Ectodermal cell (in vitro differentiated cells): ENCODE measurements around the gene SMAD4.
"Not testable (repeated sequence)": the region's sequence is repeated elsewhere in the genome, so short reads cannot be mapped to it uniquely, and the experiment has no call there.

Source experiments
- H3K27ac ChIP-seq: 2 replicates; pipeline ENCODE4 v1.7.0; 2013; ENCODE audit warnings: mild to moderate bottlenecking, low read depth, low read length; ENCODE audit not compliant: insufficient read depth, poor library complexity, severe bottlenecking
- H3K27me3 ChIP-seq: 2 replicates; pipeline ENCODE4 v1.7.0; 2013; ENCODE audit warnings: mild to moderate bottlenecking, low read length; ENCODE audit not compliant: insufficient read depth, control insufficient read depth, poor library complexity, severe bottlenecking
- H3K36me3 ChIP-seq: one replicate; pipeline ENCODE4 v1.7.0; 2013; ENCODE audit warnings: low read length; ENCODE audit not compliant: control insufficient read depth, insufficient read depth
- H3K4me1 ChIP-seq: one replicate; pipeline ENCODE4 v1.7.0; 2013; ENCODE audit warnings: low read length; ENCODE audit not compliant: control insufficient read depth, insufficient read depth
- H3K4me3 ChIP-seq: 2 replicates; pipeline ENCODE4 v1.7.0; 2013; ENCODE audit warnings: low read depth, low read length, control low read depth; ENCODE audit not compliant: insufficient read depth
- H3K9me3 ChIP-seq: 2 replicates; pipeline ENCODE4 v1.7.0; 2013; ENCODE audit warnings: mild to moderate bottlenecking, low read length, moderate library complexity; ENCODE audit not compliant: control insufficient read depth
- WGBS, 2 experiments: methylation state at CpG; one replicate each; pipeline ENCODE4 v1.1.7; 2013; ENCODE audit warnings: missing lambda C conversion rate in 2 of 2; 5-methylcytosine and 5-hydroxymethylcytosine counted together

Gene SMAD4

GRCh38 chr18:51088410-51088809 is 58.4 kb downstream of the SMAD4 start:
- H3K27ac ChIP-seq: no peak overlapping the region
- WGBS, 2 experiments: 100% methylated on average over 1 of the region's 1 CpG
- peaks cover 24% of the 10 kb centered on the region for H3K36me3 ChIP-seq
- no peaks in the 10 kb centered on the region for H3K4me1 ChIP-seq
- H3K27me3 ChIP-seq: no peaks in the 10 kb centered on the region
- H3K9me3 ChIP-seq: peaks cover 4% of the 10 kb centered on the region
- H3K4me3 ChIP-seq: no peak overlapping the region

- H3K4me3 ChIP-seq: no peak overlapping the region
- peaks cover 4% of the 10 kb centered on the region for H3K9me3 ChIP-seq
- H3K4me1 ChIP-seq: no peaks in the 10 kb centered on the region
- no peaks in the 10 kb centered on the region for H3K27me3 ChIP-seq
- 97 to 99% methylated on average over 3 to 4 of the region's 4 CpGs for WGBS, 2 experiments
- peaks cover 13% of the 10 kb centered on the region for H3K36me3 ChIP-seq
- H3K27ac ChIP-seq: no peak overlapping the region
Measured at GRCh38 chr18:51089691-51090090, 59.7 kb downstream of the SMAD4 start.

GRCh38 chr18:51091270-51091669 is 61.3 kb downstream of the SMAD4 start:
- H3K9me3 ChIP-seq: peaks cover 4% of the 10 kb centered on the region
- H3K36me3 ChIP-seq: peaks cover 7% of the 10 kb centered on the region
- no peaks in the 10 kb centered on the region for H3K27me3 ChIP-seq
- no peak overlapping the region for H3K4me3 ChIP-seq
- H3K27ac ChIP-seq: no peak overlapping the region
- no peaks in the 10 kb centered on the region for H3K4me1 ChIP-seq
- WGBS, 2 experiments: 88 to 91% methylated on average over 5 of the region's 5 CpGs

- H3K27ac ChIP-seq: no peak overlapping the region
- H3K4me3 ChIP-seq: no peak overlapping the region
- H3K9me3 ChIP-seq: peaks cover 4% of the 10 kb centered on the region
- WGBS, 2 experiments: 79 to 86% methylated on average over 2 of the region's 2 CpGs
- no peaks in the 10 kb centered on the region for H3K4me1 ChIP-seq
- no peaks in the 10 kb centered on the region for H3K27me3 ChIP-seq
- peaks cover 7% of the 10 kb centered on the region for H3K36me3 ChIP-seq
Measured at GRCh38 chr18:51092117-51092516, 62.1 kb downstream of the SMAD4 start.

- H3K4me3 ChIP-seq, H3K27ac ChIP-seq, H3K36me3 ChIP-seq, H3K4me1 ChIP-seq, H3K27me3 ChIP-seq, H3K9me3 ChIP-seq: not testable (repeated sequence)
- WGBS, 2 experiments: 100% methylated on average over 1 of the region's 1 CpG; no CpG with 5 or more reads in 1 of the 2 experiments
Measured at GRCh38 chr18:51092967-51093366, 63.0 kb downstream of the SMAD4 start.

DNA sequence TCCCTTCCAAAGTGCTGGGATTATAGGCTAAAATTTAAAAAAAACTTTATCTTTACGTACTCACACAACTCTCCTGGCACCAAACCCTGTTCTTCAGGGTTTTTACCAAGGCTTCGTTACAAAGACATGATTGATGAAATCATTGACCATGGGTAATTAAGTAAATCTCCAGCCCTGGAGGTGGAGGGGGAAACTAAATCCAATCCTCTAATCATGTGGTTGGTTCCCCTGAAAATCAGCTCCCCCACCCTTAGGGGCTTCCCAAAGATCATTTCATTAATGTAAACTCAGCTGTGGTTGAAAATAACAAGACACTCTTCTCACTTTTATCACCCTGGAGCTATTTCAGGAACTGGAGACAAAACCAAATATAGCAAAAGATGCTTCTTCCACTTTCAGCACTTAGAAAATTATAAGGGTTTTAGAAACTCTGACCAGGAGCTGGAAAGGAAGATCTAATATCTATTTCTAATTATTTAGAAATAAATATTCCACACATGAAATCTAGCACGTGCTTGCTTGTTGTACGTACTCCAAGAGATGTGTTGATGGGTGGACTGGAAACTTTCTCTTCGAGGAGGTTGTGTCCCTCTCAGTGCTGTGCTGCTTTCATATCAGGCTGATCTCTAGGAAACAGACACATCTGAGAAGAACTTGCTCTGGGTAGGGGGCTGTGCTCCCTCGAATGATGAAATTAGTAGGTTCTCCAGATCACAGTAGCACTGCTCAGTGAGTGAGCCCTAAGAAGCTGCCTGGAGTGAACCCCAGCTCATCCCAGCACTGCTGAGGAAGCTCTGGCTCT is 67.2 kb downstream of the SMAD4 start:
- no peak overlapping the region for H3K27ac ChIP-seq
- H3K36me3 ChIP-seq: no peaks in the 10 kb centered on the region
- WGBS, 2 experiments: 93 to 94% methylated on average over 6 of the region's 6 CpGs
- no peak overlapping the region for H3K4me3 ChIP-seq
- H3K9me3 ChIP-seq: no peaks in the 10 kb centered on the region
- no peaks in the 10 kb centered on the region for H3K27me3 ChIP-seq
- no peaks in the 10 kb centered on the region for H3K4me1 ChIP-seq

GRCh38 chr18:51098082-51098481 is 68.1 kb downstream of the SMAD4 start:
- Histone ChIP-seq H3K27me3 (no peaks in the 10 kb centered on the region), H3K27ac (no peak overlapping the region), H3K4me3 (no peak overlapping the region), H3K9me3 (peaks cover 3% of the 10 kb centered on the region), H3K36me3 (no peaks in the 10 kb centered on the region), H3K4me1 (no peaks in the 10 kb centered on the region)
- WGBS, 2 experiments: 92 to 97% methylated on average over 5 of the region's 5 CpGs

DNA sequence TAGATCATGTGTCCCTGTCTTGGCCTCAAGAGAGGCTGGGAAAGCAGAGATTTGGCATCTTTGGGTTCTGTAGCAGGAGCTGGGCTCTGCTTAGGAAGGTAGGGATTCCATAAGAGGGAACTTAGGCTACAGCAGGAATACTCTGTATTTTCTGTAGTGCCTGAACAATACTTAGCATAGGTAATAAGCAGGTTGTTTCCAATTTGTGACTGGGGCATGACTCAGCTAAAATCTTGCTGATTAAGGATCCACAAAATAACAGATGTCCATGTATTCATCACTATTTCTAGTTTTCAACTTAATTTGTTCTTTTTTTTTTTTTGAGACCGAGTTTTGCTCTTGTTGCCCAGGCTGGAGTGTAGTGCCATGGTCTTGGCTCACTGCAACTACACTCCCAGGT is 68.5 kb downstream of the SMAD4 start:
- 75 to 95% methylated on average over 1 of the region's 1 CpG for WGBS, 2 experiments

DNA sequence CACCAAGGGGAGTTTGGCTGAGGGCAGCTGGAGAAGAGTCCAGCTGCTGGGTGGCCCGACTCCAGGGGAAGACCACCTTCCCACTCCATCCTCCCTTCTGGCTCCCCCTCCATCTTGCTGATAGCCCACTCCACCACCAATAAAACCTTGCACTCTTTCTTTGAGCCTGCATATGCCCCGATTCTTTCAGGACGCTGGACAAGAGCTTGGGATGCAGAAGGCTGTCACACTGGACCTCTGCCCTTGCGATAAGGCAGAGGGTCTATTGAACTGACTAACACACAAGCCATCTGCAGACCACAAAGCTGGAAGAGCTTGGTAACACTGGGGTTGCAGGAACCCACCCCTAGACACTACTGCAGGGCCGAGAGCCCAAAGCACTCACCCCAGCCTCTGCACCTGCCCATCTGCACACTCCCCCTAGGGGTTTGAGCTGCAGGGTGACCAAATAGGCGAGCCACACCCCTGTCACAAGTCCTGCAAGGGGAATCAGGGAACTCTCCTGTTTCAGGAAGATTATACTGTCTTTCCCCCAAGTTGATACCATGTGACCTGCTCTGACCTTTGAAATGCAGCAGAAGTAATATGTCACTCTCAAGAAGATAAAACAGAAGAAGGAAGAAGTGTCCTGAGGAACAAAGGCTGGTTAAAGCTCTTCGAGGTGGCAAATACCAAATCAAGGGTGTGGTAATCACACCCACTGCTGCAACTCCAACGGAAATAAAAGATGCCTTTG is 70.5 kb downstream of the SMAD4 start:
- H3K27ac ChIP-seq: no peak overlapping the region
- H3K27me3 ChIP-seq: no peaks in the 10 kb centered on the region
- 90 to 92% methylated on average over 8 of the region's 8 CpGs for WGBS, 2 experiments
- no peaks in the 10 kb centered on the region for H3K4me1 ChIP-seq
- no peaks in the 10 kb centered on the region for H3K36me3 ChIP-seq
- H3K9me3 ChIP-seq: peaks cover 3% of the 10 kb centered on the region
- H3K4me3 ChIP-seq: no peak overlapping the region

More for the DNA sequence above, 68.5 kb downstream of the SMAD4 start:
- Histone ChIP-seq H3K4me1 (no peaks in the 10 kb centered on the region), H3K4me3 (no peak overlapping the region), H3K27me3 (no peaks in the 10 kb centered on the region), H3K27ac (no peak overlapping the region), H3K36me3 (no peaks in the 10 kb centered on the region), H3K9me3 (peaks cover 3% of the 10 kb centered on the region)

DNA sequence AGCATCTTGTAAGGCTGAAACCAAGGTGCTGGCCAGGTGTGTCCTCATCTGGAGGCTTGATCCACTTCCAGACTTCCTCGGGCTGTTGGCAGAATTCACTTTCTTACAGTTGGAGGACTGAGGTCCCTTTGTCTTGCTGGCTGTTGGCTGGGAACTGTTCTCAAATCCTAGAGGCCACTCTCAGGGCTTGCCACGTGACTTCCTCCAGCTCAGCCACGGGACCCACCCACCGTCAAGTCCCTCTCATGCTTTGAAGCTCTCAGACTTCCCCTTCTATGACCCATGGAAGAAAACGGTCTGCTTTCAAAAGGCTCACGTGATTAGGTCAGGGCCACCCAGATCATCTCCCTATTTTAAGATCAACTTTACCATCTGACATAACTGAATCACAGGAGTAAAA is 77.1 kb downstream of the SMAD4 start:
- no peaks in the 10 kb centered on the region for H3K36me3 ChIP-seq
- H3K4me3 ChIP-seq: no peak overlapping the region
- H3K27ac ChIP-seq: no peak overlapping the region
- no peaks in the 10 kb centered on the region for H3K4me1 ChIP-seq
- WGBS, 2 experiments: 93 to 95% methylated on average over 6 of the region's 6 CpGs
- no peaks in the 10 kb centered on the region for H3K27me3 ChIP-seq
- peaks cover 3% of the 10 kb centered on the region for H3K9me3 ChIP-seq
